HG02623 (cell line): ENCODE measurements around the gene ITPR3.

Experiments
- ATAC-seq: cut with Tn5 transposase; IDR thresholded peaks from one replicate; pipeline ENCODE4 v1.9.1; 2021; ENCODE audit warnings: moderate library complexity; ENCODE audit not compliant: unreplicated experiment

The ITPR3 gene

GRCh38 chr6:33695451-33695887, 74.3 kb downstream of the ITPR3 start:
- no peak for ATAC-seq

GRCh38 chr6:33696076-33696475, 75.0 kb downstream of the ITPR3 start:
- ATAC-seq: no peak

GRCh38 chr6:33696548-33697518, 75.7 kb downstream of the ITPR3 start:
- ATAC-seq: no peak

GRCh38 chr6:33697845-33698244, 76.7 kb downstream of the ITPR3 start:
- no peak for ATAC-seq

- ATAC-seq: no peak
Observed at GRCh38 chr6:33698494-33698893, 77.4 kb downstream of the ITPR3 start.

- no peak for ATAC-seq
Observed at GRCh38 chr6:33699131-33699530, 78.0 kb downstream of the ITPR3 start.

- ATAC-seq: no peak
Observed at GRCh38 chr6:33699739-33700138, 78.6 kb downstream of the ITPR3 start.

- ATAC-seq: no peak
Observed at GRCh38 chr6:33700391-33701050, 79.4 kb downstream of the ITPR3 start.

- ATAC-seq: no peak
Observed at GRCh38 chr6:33702345-33702977, 81.3 kb downstream of the ITPR3 start.

- no peak for ATAC-seq
Observed at GRCh38 chr6:33704215-33705066, 83.3 kb downstream of the ITPR3 start.

- no peak for ATAC-seq
Observed at GRCh38 chr6:33705268-33705885, 84.3 kb downstream of the ITPR3 start.

GRCh38 chr6:33705955-33706725, 85.0 kb downstream of the ITPR3 start:
- ATAC-seq: no peak

GRCh38 chr6:33707771-33708170, 86.6 kb downstream of the ITPR3 start:
- ATAC-seq: no peak

GRCh38 chr6:33708516-33709204, 87.5 kb downstream of the ITPR3 start:
- no peak for ATAC-seq

GRCh38 chr6:33709605-33710295, 88.6 kb downstream of the ITPR3 start:
- ATAC-seq: no peak

GRCh38 chr6:33710296-33711121, 89.4 kb downstream of the ITPR3 start:
- no peak for ATAC-seq
